ENCODE measurements around the gene CITED4. TPM values are rescaled to one million over a fixed set of nuclear protein-coding genes. Genes with fewer than 3 reads are reported as not detected.

CITED4 gene
- polyA plus RNA-seq, 1 of the 3 experiments (the other 2 are of a cell fraction): 10.1 TPM

DNA sequence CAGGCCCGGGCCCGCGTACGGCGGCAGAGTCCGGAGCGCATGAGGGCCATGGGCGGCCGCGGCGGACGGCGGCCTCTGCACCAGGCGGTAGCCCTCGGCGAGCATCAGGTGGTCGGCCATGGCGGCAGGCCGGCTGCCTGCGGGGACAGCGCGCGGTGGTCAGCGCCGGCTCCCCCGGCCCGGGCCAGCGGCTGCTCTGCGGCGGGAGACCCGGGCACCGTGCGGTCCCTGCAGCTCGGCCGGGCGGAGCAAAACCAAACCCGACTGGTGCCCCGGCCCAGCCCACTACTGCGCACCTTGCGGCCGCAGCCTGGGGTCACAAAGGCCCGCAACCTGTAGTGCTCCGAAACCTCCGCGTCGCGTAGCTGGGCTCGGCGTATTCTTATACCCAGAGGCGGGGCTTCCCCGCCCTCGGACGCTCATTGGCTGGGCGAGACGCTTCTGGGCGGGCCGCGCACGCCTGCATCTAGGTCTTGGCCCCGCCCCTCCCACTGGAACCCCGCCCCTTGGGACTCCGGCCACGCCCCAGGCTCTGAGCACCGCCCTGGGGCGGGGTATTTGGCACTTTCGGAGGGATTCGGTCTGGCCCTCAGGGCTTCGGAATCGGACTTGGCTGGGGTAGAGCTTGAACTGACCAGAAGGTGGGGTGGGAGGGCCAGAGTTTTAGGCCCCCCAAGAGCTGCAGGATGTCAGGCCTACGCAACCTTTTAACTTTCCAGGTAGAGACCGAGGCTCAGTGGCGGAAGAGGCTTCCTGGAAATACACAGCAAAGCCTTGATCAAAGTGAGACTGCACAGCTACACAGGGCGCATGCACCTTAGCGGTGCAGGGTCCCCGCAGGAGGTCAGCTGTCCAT, at the start of gene CITED4 (continued):
- TF ChIP-seq, protein P1, sequence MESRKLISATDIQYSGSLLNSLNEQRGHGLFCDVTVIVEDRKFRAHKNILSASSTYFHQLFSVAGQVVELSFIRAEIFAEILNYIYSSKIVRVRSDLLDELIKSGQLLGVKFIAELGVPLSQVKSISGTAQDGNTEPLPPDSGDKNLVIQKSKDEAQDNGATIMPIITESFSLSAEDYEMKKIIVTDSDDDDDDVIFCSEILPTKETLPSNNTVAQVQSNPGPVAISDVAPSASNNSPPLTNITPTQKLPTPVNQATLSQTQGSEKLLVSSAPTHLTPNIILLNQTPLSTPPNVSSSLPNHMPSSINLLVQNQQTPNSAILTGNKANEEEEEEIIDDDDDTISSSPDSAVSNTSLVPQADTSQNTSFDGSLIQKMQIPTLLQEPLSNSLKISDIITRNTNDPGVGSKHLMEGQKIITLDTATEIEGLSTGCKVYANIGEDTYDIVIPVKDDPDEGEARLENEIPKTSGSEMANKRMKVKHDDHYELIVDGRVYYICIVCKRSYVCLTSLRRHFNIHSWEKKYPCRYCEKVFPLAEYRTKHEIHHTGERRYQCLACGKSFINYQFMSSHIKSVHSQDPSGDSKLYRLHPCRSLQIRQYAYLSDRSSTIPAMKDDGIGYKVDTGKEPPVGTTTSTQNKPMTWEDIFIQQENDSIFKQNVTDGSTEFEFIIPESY (IDR thresholded peaks at IDR 0.05; ENCODE audit: borderline replicate concordance, low read depth): no peak
- TF ChIP-seq, protein P2, sequence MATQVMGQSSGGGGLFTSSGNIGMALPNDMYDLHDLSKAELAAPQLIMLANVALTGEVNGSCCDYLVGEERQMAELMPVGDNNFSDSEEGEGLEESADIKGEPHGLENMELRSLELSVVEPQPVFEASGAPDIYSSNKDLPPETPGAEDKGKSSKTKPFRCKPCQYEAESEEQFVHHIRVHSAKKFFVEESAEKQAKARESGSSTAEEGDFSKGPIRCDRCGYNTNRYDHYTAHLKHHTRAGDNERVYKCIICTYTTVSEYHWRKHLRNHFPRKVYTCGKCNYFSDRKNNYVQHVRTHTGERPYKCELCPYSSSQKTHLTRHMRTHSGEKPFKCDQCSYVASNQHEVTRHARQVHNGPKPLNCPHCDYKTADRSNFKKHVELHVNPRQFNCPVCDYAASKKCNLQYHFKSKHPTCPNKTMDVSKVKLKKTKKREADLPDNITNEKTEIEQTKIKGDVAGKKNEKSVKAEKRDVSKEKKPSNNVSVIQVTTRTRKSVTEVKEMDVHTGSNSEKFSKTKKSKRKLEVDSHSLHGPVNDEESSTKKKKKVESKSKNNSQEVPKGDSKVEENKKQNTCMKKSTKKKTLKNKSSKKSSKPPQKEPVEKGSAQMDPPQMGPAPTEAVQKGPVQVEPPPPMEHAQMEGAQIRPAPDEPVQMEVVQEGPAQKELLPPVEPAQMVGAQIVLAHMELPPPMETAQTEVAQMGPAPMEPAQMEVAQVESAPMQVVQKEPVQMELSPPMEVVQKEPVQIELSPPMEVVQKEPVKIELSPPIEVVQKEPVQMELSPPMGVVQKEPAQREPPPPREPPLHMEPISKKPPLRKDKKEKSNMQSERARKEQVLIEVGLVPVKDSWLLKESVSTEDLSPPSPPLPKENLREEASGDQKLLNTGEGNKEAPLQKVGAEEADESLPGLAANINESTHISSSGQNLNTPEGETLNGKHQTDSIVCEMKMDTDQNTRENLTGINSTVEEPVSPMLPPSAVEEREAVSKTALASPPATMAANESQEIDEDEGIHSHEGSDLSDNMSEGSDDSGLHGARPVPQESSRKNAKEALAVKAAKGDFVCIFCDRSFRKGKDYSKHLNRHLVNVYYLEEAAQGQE (IDR thresholded peaks at IDR 0.05; ENCODE audit: low read depth, low read length): peak; percentile 58; the same call in 1 of the 2 replicates
- no peak for TF ChIP-seq RXRA (IDR thresholded peaks at IDR 0.05; ENCODE audit: borderline replicate concordance, low read depth)
- no peak for TF ChIP-seq FOSL2 (IDR thresholded peaks at IDR 0.05; ENCODE audit: borderline replicate concordance, low read depth)
- TF ChIP-seq, protein P3, sequence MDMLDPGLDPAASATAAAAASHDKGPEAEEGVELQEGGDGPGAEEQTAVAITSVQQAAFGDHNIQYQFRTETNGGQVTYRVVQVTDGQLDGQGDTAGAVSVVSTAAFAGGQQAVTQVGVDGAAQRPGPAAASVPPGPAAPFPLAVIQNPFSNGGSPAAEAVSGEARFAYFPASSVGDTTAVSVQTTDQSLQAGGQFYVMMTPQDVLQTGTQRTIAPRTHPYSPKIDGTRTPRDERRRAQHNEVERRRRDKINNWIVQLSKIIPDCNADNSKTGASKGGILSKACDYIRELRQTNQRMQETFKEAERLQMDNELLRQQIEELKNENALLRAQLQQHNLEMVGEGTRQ (IDR thresholded peaks at IDR 0.05; ENCODE audit: borderline replicate concordance, low read depth, low read length): no peak
- TF ChIP-seq EZH2phosphoT487 (IDR thresholded peaks at IDR 0.05; ENCODE audit: borderline replicate concordance, low read depth): no peak
- no peak for TF ChIP-seq TCF12 (IDR thresholded peaks at IDR 0.05)

DNA sequence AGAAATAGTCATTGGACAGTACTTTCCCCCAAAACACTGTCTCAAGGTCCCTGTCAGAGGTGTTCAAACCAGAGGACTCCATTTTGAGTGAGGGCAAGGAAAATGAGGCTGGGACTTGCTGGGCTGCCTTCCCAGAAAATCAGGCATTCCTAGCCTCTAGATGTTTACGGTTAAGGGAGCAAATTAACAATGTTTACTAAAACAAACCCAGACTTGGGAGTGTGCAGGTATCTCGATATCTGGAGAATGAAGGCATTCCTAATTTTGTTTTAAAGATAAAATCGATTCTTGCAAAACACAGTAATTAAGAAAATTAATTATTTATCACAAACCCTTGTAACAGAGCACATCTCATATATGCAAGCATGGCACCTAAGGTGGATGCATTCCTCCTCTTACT, 48.9 kb upstream of the CITED4 start:
- 63% methylated on average over 3 of the region's 3 CpGs for WGBS (ENCODE audit: low lambda C conversion rate)
- POLR2A ChIA-PET: no interaction called here
- no peaks in the 10 kb centered on the region for H3K4me1 ChIP-seq (ENCODE audit: control insufficient read depth in 1 of 2, insufficient read depth in 2 of 2, low read depth in 1 of 2, low read length in 1 of 2)

More for the DNA sequence above, 48.9 kb upstream of the CITED4 start:
- Histone ChIP-seq H4K20me1 (ENCODE audit: insufficient read depth) (no peaks in the 10 kb centered on the region), H3K79me2 (ENCODE audit: insufficient read depth) (no peaks in the 10 kb centered on the region), H3K36me3 (replicated peaks in 1 of 2; ENCODE audit: control insufficient read depth in 1 of 2, insufficient read depth in 2 of 2, low read length in 1 of 2) (no peaks in the 10 kb centered on the region), H2AFZ (ENCODE audit: low read depth) (no peak overlapping the region), H3F3A (replicated peaks; ENCODE audit: insufficient read depth) (no peaks in the 10 kb centered on the region), H3K27ac (ENCODE audit: low read depth in 2 of 2, low read length in 1 of 2) (no peak overlapping the region), H3K4me3 (ENCODE audit: low read depth in 2 of 2, low read length in 1 of 2) (no peak overlapping the region), H3K27me3 (ENCODE audit: insufficient read depth) (no peaks in the 10 kb centered on the region), H3K9me2 (no peaks in the 10 kb centered on the region), H3K9me3 (no peaks in the 10 kb centered on the region), H3K9ac (no peak overlapping the region), H3K4me2 (no peak overlapping the region)
- DNase-seq: no peak
- TF ChIP-seq MXI1 (IDR thresholded peaks at IDR 0.05; ENCODE audit: low read depth, low read length) (no peak), SMC3 (IDR thresholded peaks at IDR 0.05; ENCODE audit: low read depth, low read length) (no peak), NFIC (IDR thresholded peaks at IDR 0.05; ENCODE audit: borderline replicate concordance) (no peak), TEAD4 (IDR thresholded peaks at IDR 0.05; ENCODE audit: borderline replicate concordance, insufficient read depth) (no peak), EP300 (IDR thresholded peaks at IDR 0.05; ENCODE audit: borderline replicate concordance in 1 of 2, low read depth in 1 of 2, low read length in 1 of 2) (no peak)
- TF ChIP-seq, protein P4, sequence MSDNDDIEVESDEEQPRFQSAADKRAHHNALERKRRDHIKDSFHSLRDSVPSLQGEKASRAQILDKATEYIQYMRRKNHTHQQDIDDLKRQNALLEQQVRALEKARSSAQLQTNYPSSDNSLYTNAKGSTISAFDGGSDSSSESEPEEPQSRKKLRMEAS (IDR thresholded peaks at IDR 0.05; ENCODE audit: low read depth): no peak
- TF ChIP-seq, protein P5, sequence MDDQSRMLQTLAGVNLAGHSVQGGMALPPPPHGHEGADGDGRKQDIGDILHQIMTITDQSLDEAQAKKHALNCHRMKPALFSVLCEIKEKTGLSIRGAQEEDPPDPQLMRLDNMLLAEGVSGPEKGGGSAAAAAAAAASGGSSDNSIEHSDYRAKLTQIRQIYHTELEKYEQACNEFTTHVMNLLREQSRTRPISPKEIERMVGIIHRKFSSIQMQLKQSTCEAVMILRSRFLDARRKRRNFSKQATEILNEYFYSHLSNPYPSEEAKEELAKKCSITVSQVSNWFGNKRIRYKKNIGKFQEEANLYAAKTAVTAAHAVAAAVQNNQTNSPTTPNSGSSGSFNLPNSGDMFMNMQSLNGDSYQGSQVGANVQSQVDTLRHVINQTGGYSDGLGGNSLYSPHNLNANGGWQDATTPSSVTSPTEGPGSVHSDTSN (IDR thresholded peaks at IDR 0.05): no peak
- CTCF ChIA-PET: no interaction called here
